GM12878 (cell line): ENCODE measurements around the gene ZFP1. TPM values are rescaled to one million over a fixed set of nuclear protein-coding genes. Genes with fewer than 3 reads are reported as not detected.

ENCODE experiments used
- ATAC-seq: fragments of 200-7000 bp; cut with Tn5 transposase; 3 replicates; pipeline ENCODE4 v1.9.1; 2020; ENCODE audit warnings: mild to moderate bottlenecking, moderate library complexity
- BruUV-seq: library from RNA; stranded (reverse); fragments of 400-500 nt; replicated peaks from 2 replicates; lab custom pipeline; 2021; lab: Mats Ljungman, UMichigan
- CTCF ChIA-PET: fragments of 300-600 bp; sonication (Branson Sonifier 250); formaldehyde crosslinking; extraction: SDS; loops from one replicate; lab custom pipeline; 2021; ENCODE audit warnings: inconsistent platforms; lab: Yijun Ruan, JAX
- POLR2A ChIA-PET: fragments of 350-600 bp; formaldehyde crosslinking; extraction: SDS; loops from one replicate; lab custom pipeline; 2021; ENCODE audit warnings: inconsistent platforms; lab: Charles Lee
- RAD21 ChIA-PET: fragments of 300-600 bp; sonication (Branson Sonifier 250); formaldehyde crosslinking; loops from one replicate; lab custom pipeline; 2023; ENCODE audit warnings: antibody characterized with exemption; ENCODE audit not compliant: unreplicated experiment; lab: Charles Lee
- SMC1A ChIA-PET: fragments of 300-600 bp; sonication (Branson Sonifier 250); formaldehyde crosslinking; loops from one replicate; lab custom pipeline; 2023; ENCODE audit not compliant: unreplicated experiment, uncharacterized antibody; lab: Charles Lee
- DNase-seq: peaks from one replicate; pipeline ENCODE4 v3.0.0-alpha.2; 2011; ENCODE audit warnings: low read depth, low spot score
- FAIRE-seq: peaks from 3 replicates; lab custom pipeline; 2011; peaks lifted over from hg19 to GRCh38; lab: Jason Lieb, UNC
- H2AFZ ChIP-seq: 2 replicates; pipeline ENCODE4 v1.6.0; 2011; ENCODE audit warnings: low read depth, low read length, control low read depth; ENCODE audit not compliant: control insufficient read depth
- H3K27ac ChIP-seq: 2 replicates; pipeline ENCODE4 v1.5.1; 2011; ENCODE audit warnings: control low read depth; ENCODE audit not compliant: control insufficient read depth, insufficient read depth
- H3K27me3 ChIP-seq, 2 experiments: replicated peaks in 1 of 2; 2 replicates each; pipeline versions ENCODE4 v1.6.0 to v1.6.1; 2011; ENCODE audit warnings: low read length in 1 of 2; ENCODE audit not compliant: control insufficient read depth in 2 of 2, insufficient read depth in 2 of 2
- H3K36me3 ChIP-seq, 2 experiments: 2 replicates each; pipeline ENCODE4 v1.5.1; 2011; ENCODE audit warnings: low read length in 1 of 2; ENCODE audit not compliant: control insufficient read depth in 2 of 2, insufficient read depth in 2 of 2
- H3K4me1 ChIP-seq: 2 replicates; pipeline ENCODE4 v1.6.1; 2011; ENCODE audit warnings: mild to moderate bottlenecking, low read length, moderate library complexity, mixed read lengths; ENCODE audit not compliant: control insufficient read depth, insufficient read depth
- H3K4me2 ChIP-seq: 2 replicates; pipeline ENCODE4 v1.6.0; 2011; ENCODE audit warnings: control low read depth; ENCODE audit not compliant: control insufficient read depth, insufficient read depth
- H3K4me3 ChIP-seq: fragments of 200-600 bp; sonication (generic); 2 replicates; pipeline ENCODE4 v1.5.1; 2016
- H3K79me2 ChIP-seq: 2 replicates; pipeline ENCODE4 v1.6.0; 2011; ENCODE audit warnings: low read length; ENCODE audit not compliant: control insufficient read depth, insufficient read depth
- H3K9ac ChIP-seq: 2 replicates; pipeline ENCODE4 v1.8.0; 2011; ENCODE audit warnings: low read length, control low read depth, mixed read lengths; ENCODE audit not compliant: control insufficient read depth, insufficient read depth
- H3K9me3 ChIP-seq: replicated peaks from 3 replicates; pipeline ENCODE4 v1.5.1; 2011; ENCODE audit warnings: mild to moderate bottlenecking, low read length; ENCODE audit not compliant: control insufficient read depth, insufficient read depth
- H4K20me1 ChIP-seq: 2 replicates; pipeline ENCODE4 v1.6.0; 2011; ENCODE audit not compliant: control insufficient read depth, insufficient read depth
- ESRRA ChIP-seq: IDR thresholded peaks from 2 replicates; pipeline ENCODE4 v1.6.1; 2012; ENCODE audit warnings: mild to moderate bottlenecking, low read length, improper control_type of control experiment
- IKZF1 ChIP-seq: fragments of 450-650 bp; conservative IDR thresholded peaks from 2 replicates; pipeline ENCODE4 v1.6.1; 2017; ENCODE audit warnings: antibody characterized with exemption, mild to moderate bottlenecking
- PAX5 ChIP-seq: IDR thresholded peaks from 2 replicates; pipeline ENCODE4 v1.6.1; 2011; ENCODE audit warnings: low read depth, low read length, borderline replicate concordance
- PKNOX1 ChIP-seq: fragments of 450-650 bp; IDR thresholded peaks from 2 replicates; pipeline ENCODE4 v1.6.1; 2016; ENCODE audit warnings: mild to moderate bottlenecking
- POU2F2 ChIP-seq: IDR thresholded peaks from 3 replicates; pipeline ENCODE4 v1.6.1; 2011; ENCODE audit warnings: low read depth, mild to moderate bottlenecking, low read length, borderline replicate concordance
- ZBTB11 ChIP-seq: fragments of 450-650 bp; formaldehyde crosslinking; IDR thresholded peaks from 2 replicates; pipeline ENCODE4 v1.5.0; 2022; ENCODE audit warnings: mild to moderate bottlenecking, missing genetic modification characterization
- WGBS: methylation state at CpG from one replicate; pipeline ENCODE4 v1.1.6; 2016; ENCODE audit warnings: low lambda C conversion rate; ENCODE audit not compliant: insufficient replicate concordance, insufficient coverage; ENCODE audit errors: missing lambda C conversion rate; 5-methylcytosine and 5-hydroxymethylcytosine counted together
- in situ Hi-C: fragments of 300-500 bp; cut with MboI; formaldehyde crosslinking; loops from 9 replicates; pipeline ENCODE4 v1.14.3; 2018; ENCODE audit warnings: mixed read lengths
- intact Hi-C: fragments of 100-400 bp; cut with micrococcal nuclease; formaldehyde crosslinking; loops from one replicate; pipeline ENCODE4 v1.14.2; 2022; ENCODE audit not compliant: unreplicated experiment
- polyA plus RNA-seq, 11 experiments: library from polyadenylated mRNA; depleted of rRNA in 4 of 11; unstranded in 6 of 11; stranded (reverse) in 5 of 11; fragments of >200 nt; fragmentation: Nextera tagmentation in 4 of 11; fragmentation: Illumina TruSeq in 1 of 11; extraction: Ambion mirVana in 4 of 11; extraction: Trizol in 1 of 11; gene quantifications; 1 replicate in 1 of 11; 2 replicates in 10 of 11; pipeline versions ENCODE4 v1.2.1 to v1.2.3, GENCODE V29; 2011 to 2016; ENCODE audit warnings: inconsistent platforms in 2 of 11, missing spikeins in 2 of 11, low read depth in 1 of 11
- total RNA-seq, 4 experiments: library from RNA; depleted of rRNA in 3 of 4; stranded (reverse); fragments of >200 nt in 3 of 4; fragmentation: Illumina TruSeq in 1 of 4; extraction: Trizol in 1 of 4; gene quantifications; 2 replicates each; pipeline versions ENCODE4 v1.2.1 to v1.2.3, GENCODE V29; 2013 to 2021
- TF ChIP-seq, protein P1 (sequence below): fragments of 150-350 bp; IDR thresholded peaks from 2 replicates; pipeline ENCODE4 v1.6.1; 2016; ENCODE audit warnings: low read depth, low read length

Gene ZFP1
- total and polyA plus RNA-seq, 10 of the 15 experiments (the other 5 are each of a cell fraction or from before 2014, with no cell fraction given), result 3.5 to 17.6 (median 14.7) TPM

DNA sequence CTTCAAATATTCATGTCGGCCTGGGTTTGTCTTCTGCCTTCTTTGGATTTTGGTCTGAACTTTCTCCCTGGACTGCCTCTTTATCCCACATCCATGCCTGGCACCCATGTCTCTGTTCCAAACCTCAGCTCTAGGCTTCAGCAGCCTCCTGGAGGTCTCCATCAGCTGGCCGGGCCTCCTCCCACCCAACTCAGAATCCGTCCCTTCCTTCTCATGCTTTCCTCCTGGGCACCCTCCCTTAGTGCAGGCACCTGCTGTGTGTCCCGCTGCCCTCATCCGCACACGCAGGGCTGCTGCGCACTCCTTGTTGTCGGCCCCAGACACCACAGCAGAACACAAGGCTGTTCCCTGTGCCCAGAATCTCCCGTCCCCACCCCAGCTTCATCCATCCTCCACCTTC lies 45.7 kb upstream of the ZFP1 start:
- no peaks in the 10 kb centered on the region for H4K20me1 ChIP-seq
- in situ Hi-C loops (loop anchor here (10.0 kb wide), 1 partner anchor 58 kb away; no protein-coding TSS in a partner anchor), intact Hi-C loops (no loop called here)
- no peak overlapping the region for H3K4me3 ChIP-seq
- no peak overlapping the region for H2AFZ ChIP-seq
- no peak overlapping the region for H3K9ac ChIP-seq
- H3K27me3 ChIP-seq, result no peaks in the 10 kb centered on the region
- WGBS, result 96% methylated on average over 9 of the region's 9 CpGs
- no peaks in the 10 kb centered on the region; the same call in 1 of the 2 replicates for H3K79me2 ChIP-seq
- no peak for TF ChIP-seq PAX5
- TF ChIP-seq, protein P1, sequence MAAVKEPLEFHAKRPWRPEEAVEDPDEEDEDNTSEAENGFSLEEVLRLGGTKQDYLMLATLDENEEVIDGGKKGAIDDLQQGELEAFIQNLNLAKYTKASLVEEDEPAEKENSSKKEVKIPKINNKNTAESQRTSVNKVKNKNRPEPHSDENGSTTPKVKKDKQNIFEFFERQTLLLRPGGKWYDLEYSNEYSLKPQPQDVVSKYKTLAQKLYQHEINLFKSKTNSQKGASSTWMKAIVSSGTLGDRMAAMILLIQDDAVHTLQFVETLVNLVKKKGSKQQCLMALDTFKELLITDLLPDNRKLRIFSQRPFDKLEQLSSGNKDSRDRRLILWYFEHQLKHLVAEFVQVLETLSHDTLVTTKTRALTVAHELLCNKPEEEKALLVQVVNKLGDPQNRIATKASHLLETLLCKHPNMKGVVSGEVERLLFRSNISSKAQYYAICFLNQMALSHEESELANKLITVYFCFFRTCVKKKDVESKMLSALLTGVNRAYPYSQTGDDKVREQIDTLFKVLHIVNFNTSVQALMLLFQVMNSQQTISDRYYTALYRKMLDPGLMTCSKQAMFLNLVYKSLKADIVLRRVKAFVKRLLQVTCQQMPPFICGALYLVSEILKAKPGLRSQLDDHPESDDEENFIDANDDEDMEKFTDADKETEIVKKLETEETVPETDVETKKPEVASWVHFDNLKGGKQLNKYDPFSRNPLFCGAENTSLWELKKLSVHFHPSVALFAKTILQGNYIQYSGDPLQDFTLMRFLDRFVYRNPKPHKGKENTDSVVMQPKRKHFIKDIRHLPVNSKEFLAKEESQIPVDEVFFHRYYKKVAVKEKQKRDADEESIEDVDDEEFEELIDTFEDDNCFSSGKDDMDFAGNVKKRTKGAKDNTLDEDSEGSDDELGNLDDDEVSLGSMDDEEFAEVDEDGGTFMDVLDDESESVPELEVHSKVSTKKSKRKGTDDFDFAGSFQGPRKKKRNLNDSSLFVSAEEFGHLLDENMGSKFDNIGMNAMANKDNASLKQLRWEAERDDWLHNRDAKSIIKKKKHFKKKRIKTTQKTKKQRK, result no peak
- TF ChIP-seq POU2F2, result no peak
- TF ChIP-seq ZBTB11 (CRISPR knock-in tag), result no peak
- no peak for TF ChIP-seq ESRRA
- TF ChIP-seq IKZF1, result no peak
- no peak for TF ChIP-seq PKNOX1
- ATAC-seq (no peak), DNase-seq (no peak), FAIRE-seq (no peak)
- SMC1A ChIA-PET, result interaction anchor here (1.1 kb wide), 1 partner anchor 8 kb away, joined by 3 read pairs; no protein-coding TSS in a partner anchor
- RAD21 ChIA-PET, result no interaction called here
- no peak overlapping the region for H3K27ac ChIP-seq
- H3K4me2 ChIP-seq, result no peak overlapping the region
- CTCF ChIA-PET, result interaction anchor here (1.0 kb wide), 1 partner anchor 240 kb away, joined by 3 read pairs; no protein-coding TSS in a partner anchor
- no TSS peak for BruUV-seq
- H3K4me1 ChIP-seq, result peaks cover 23% of the 10 kb centered on the region
- POLR2A ChIA-PET, result no interaction called here
- no peaks in the 10 kb centered on the region for H3K9me3 ChIP-seq
- no peaks in the 10 kb centered on the region; a peak in 2 of 4 replicates for H3K36me3 ChIP-seq
